ENCODE results near the gene HS1BP3.

The HS1BP3 gene

GRCh38 chr2:20582600-20583221, 68.2 kb downstream of the HS1BP3 start:
- no peak for DNase-seq

- DNase-seq: no peak
These were observed 70.0 kb downstream of the HS1BP3 start for GRCh38 chr2:20580690-20581437.

- no peak for DNase-seq
These were observed 71.0 kb downstream of the HS1BP3 start for GRCh38 chr2:20579866-20580265.

- no peak for DNase-seq
These were observed 71.7 kb downstream of the HS1BP3 start for GRCh38 chr2:20578895-20579825.

- no peak for DNase-seq
These were observed 72.5 kb downstream of the HS1BP3 start for GRCh38 chr2:20578266-20578894.

GRCh38 chr2:20577495-20578235, 73.2 kb downstream of the HS1BP3 start:
- DNase-seq: no peak

GRCh38 chr2:20576598-20577115, 74.2 kb downstream of the HS1BP3 start:
- no peak for DNase-seq

GRCh38 chr2:20575935-20576597, 74.8 kb downstream of the HS1BP3 start:
- no peak for DNase-seq

GRCh38 chr2:20575414-20575813, 75.5 kb downstream of the HS1BP3 start:
- no peak for DNase-seq

GRCh38 chr2:20574930-20575329, 76.0 kb downstream of the HS1BP3 start:
- no peak for DNase-seq

GRCh38 chr2:20574423-20574911, 76.4 kb downstream of the HS1BP3 start:
- no peak for DNase-seq

- DNase-seq: no peak
These were observed 77.1 kb downstream of the HS1BP3 start for GRCh38 chr2:20573620-20574422.

- no peak for DNase-seq
These were observed 78.7 kb downstream of the HS1BP3 start for GRCh38 chr2:20572221-20572620.

- DNase-seq: no peak
These were observed 79.2 kb downstream of the HS1BP3 start for GRCh38 chr2:20571644-20572215.

GRCh38 chr2:20571231-20571630, 79.7 kb downstream of the HS1BP3 start:
- DNase-seq: no peak

GRCh38 chr2:20570249-20570648, 80.6 kb downstream of the HS1BP3 start:
- no peak for DNase-seq

GRCh38 chr2:20569464-20570223, 81.3 kb downstream of the HS1BP3 start:
- DNase-seq: no peak

GRCh38 chr2:20568501-20569463, 82.1 kb downstream of the HS1BP3 start:
- no peak for DNase-seq

All from cortex of kidney (tissue), 1 donor.